NOMO-1 treated with dmso at 0.1 percent for 144 hours (cell line): ENCODE data around the gene ITGA7.
A peak's percentile ranks its signal among the peaks of the same experiment; 100 is the strongest.

ENCODE experiments used
- DNase-seq: peaks from one replicate; lab custom pipeline; 2025; ENCODE audit not compliant: unreplicated experiment; lab: John Stamatoyannopoulos, UW

Gene ITGA7

GRCh38 chr12:55685671-55686070, 22.0 kb downstream of the ITGA7 start:
- DNase-seq, result no peak

DNA sequence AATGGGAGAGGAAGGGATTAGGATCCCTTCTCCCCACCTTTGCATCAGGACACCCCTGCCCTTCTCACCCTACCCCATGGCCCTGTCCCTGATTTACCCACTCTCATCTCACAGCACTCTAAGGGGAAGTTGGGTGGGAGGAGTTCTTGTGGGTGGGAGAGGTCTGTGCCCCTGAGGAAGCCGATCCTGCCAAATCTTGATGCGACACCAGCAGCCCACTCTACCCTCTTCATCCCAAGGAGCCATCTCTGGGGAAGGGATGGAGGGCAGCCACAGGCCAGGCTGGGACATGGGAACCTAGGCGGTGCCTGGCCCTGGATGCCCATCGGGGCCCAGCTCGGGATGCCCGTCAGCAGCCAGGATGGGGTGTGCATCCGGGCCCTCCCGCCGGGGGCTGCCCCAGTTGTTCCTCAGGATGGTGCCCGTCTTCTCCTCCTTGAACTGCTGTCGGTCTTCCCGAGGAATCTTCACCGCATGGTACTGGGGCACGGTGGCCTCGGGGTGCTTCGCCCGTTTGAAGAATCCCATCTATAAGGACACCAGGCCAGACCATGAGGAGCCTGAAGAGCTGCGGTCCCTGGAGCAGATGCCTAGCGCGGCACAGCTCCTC, 22.8 kb downstream of the ITGA7 start:
- no peak for DNase-seq

GRCh38 chr12:55683676-55684075, 24.0 kb downstream of the ITGA7 start:
- no peak for DNase-seq

GRCh38 chr12:55682087-55682796, 25.5 kb downstream of the ITGA7 start:
- no peak for DNase-seq

GRCh38 chr12:55681142-55682077, 26.3 kb downstream of the ITGA7 start:
- peak; percentile 76 for DNase-seq

DNA sequence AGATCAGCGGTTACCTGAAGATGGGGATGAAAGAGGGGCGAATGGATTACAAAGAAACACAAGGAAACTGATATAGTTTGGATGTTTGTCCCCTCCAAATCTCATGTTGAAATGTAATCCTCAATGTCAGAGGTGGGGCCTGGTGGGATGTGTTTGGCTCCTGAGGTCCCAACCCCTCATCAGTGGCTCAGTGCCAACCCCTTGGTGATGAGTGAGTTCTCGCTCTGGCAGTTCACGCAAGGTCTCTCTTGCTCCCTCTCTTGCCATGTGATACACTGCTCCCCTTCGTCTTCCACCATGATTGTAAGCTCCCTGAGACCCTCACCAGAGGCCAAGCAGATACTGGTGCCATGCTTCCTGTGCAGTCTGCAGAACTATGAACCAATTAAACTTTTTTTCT, 28.0 kb downstream of the ITGA7 start:
- DNase-seq, result no peak

DNA sequence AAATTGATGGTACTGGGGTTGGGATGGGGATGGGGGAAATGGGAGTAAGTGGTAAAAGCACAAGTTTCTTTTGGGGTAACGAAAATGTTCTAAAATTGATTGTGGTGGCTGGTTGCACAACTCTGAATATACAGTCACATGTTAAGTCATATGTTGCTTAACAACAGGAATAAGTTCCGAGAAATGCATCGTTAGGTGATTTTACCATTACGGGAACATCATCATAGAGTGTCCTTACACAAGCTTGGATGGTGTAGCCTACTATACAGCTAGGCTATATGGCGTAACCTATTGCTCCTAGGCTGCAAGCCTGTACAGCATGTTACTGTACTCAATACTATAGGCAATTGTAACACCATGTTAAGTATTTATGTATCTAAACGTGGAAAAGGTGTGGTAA, 31.0 kb downstream of the ITGA7 start:
- DNase-seq, result peak; percentile 56

DNA sequence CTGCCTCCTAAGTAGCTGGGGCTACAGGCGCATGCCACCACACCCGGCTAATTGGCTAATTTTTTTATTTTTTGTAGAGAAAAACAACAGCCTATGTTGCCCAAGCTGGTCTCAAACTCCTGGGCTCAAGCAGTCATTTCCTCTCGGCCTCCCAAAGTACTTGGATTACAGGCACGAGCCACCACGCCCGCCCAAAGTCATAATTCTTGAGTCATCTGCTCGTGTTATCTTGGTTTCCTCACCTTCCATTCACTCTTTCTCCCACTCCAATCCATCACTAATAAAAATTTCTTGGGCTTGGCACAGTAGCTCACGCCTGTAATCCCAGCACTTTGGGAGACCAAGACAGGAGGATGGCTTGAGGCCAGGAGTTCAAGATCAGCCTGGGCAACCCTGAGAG, 32.0 kb downstream of the ITGA7 start:
- no peak for DNase-seq

GRCh38 chr12:55673638-55674037, 34.1 kb downstream of the ITGA7 start:
- peak; percentile 76 for DNase-seq

GRCh38 chr12:55671746-55672145, 36.0 kb downstream of the ITGA7 start:
- DNase-seq, result no peak

DNA sequence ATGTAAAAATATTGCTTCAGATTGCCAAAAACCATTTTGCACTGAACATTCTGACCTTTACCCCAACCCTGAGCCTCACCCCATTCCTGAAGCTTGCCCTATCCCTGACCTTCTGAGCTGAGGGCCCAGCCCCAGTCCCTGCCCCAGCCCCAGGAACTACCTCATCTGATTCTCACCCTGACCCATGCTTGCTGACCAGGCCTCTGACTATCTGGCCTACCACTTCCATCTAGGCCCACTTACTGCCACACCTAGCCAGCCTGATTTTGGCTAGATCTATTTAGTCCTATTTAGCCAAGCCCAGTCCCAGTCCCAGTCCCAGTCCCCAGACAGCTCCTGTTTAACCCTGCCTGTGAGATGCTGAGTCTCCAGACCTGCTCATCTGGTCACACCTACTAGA, 37.4 kb downstream of the ITGA7 start:
- no peak for DNase-seq

DNA sequence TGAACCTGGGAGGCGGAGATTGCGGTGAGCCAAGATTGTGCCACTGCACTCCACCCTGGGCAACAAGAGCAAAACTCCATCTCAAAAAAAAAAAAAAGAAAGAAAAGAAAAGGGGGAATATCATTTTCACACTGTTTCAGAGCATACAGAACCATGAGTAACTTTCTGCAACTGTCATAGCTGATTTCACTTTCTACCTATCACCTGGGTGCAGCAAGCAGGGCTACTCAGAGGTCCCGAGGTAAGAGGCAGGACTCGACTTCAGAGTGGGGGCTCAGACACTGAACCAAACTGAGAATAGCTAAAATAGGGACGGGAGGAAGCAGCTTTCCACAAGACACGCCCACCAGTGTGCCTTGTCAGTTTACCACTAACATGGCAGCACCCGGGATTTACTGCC, 41.2 kb downstream of the ITGA7 start:
- no peak for DNase-seq

GRCh38 chr12:55664826-55665225, 42.9 kb downstream of the ITGA7 start:
- no peak for DNase-seq

DNA sequence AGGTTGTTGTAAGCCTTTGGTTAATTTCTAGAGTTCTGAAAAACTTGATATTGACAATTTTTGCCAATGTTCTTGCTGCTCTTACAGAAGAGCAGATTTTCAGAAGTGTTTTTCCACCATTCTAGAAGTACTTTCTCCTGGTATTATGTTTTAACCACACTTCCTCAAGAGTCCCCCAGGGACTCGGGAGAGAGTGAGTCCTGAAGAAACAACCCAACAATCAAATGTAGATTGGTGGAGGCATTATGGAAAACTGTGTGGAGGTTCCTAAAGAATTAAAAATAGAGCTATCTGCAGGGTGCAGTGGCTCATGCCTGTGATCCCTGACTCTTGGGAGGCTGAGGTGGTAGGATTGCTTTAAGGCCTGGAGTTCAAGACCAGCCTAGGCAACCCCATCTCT, 44.3 kb downstream of the ITGA7 start:
- no peak for DNase-seq

GRCh38 chr12:55659486-55660385, 48.0 kb downstream of the ITGA7 start:
- DNase-seq, result peak; percentile 35

DNA sequence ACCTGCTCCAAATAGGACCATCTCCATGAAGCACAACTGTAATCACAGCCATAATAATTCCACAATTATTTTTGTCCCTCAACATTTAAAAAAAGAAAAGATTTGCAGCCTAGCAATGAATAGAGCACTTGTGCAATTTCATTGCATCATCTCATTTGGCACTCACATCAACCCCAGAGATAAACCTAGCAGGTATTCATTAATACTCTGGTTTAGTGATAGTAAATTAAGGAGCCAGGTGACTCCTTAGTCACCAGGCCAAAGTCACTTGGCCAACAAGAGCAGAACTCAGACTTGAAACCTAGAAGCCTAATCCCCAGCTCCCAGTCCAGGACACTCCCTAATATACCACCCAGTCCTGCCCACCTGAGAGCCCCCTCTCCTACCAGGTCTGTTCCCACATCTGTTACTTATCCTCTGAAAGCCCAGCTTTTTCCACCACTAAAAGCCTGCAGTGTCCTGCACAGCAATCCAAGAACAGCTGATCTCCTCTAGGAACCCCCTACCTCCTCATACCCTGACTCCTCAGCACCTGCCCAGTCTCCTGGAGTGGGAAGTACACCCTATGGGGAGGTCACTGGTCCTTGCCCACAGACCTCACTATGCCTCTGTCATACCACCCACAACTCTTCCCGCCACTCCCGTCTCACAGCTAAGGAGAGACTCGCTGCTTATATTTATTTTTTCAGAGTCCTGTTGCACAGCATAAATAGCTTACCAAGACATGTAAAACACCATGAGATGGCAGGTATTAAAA, 48.9 kb downstream of the ITGA7 start:
- no peak for DNase-seq

DNA sequence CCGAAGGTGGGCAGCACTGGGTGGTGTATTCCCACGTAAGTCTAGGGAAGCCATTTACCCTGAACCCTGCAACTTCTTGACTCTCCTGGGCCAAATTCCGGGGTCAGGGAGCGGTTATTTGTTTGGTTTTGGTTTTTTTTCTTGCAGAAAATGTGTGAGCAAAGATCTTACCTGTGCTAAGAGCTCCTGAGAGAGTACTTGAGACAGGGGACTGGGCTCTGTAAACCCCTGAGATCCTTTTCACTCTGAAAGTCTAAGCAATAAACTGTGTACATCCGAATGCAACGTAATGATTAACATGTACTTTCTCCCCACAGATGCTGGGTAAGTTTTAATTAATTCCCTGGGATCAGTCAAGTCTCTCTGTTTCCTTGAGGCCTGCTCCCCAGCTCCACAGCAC, 49.5 kb downstream of the ITGA7 start:
- DNase-seq, result no peak

DNA sequence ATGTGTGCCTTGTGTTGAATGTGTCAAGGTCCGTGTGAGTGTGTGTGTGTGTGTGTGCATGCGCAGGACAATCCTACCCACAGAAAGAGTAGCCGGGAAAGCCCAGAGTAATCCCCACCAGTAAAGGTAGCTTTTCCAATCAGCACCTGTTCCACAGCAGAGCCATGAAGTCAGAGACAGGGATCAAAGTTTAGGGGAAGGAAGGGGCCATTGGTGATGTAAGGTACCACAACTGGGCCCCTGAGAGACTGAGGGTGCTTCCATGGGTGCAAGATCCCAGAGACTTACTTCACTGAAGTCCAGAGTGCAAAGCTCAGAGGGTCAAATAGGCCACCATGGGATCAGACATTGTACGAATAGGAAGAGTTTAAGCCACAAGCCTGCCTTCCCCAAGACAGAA, 50.5 kb downstream of the ITGA7 start:
- no peak for DNase-seq

GRCh38 chr12:55654511-55655214, 53.0 kb downstream of the ITGA7 start:
- no peak for DNase-seq

- DNase-seq, result no peak
These were observed 54.7 kb downstream of the ITGA7 start for GRCh38 chr12:55653031-55653430.
